ENCODE data around the gene PATJ. TPM values are rescaled to one million over a fixed set of nuclear protein-coding genes. Genes with fewer than 3 reads are reported as not detected.

PATJ gene
- polyA plus RNA-seq, 1 donor (not counting 4 experiments of a cell fraction or from before 2014, with no cell fraction given): 28.1 TPM

GRCh38 chr1:61973100-61973837 lies 231.0 kb downstream of the PATJ start:
- no peaks in the 10 kb centered on the region for H3K4me1 ChIP-seq (ENCODE audit: control insufficient read depth, extremely low read depth, insufficient read depth, low read length)
- no peaks in the 10 kb centered on the region for H3K9me1 ChIP-seq (ENCODE audit: control insufficient read depth, extremely low read depth, insufficient read depth, low read length)
- no peak overlapping the region for H2AFZ ChIP-seq (ENCODE audit: control insufficient read depth, low read length)
- H3K9me3 ChIP-seq (ENCODE audit: control insufficient read depth, low read depth, low read length): no peaks in the 10 kb centered on the region
- no peak overlapping the region for H3K27ac ChIP-seq (ENCODE audit: control insufficient read depth, insufficient read depth, low read length)
- DNase-seq (ENCODE audit: low read depth, low spot score): no peak
- H3K9ac ChIP-seq (ENCODE audit: control insufficient read depth, extremely low read depth, insufficient read depth, low read length): no peak overlapping the region
- H3K79me2 ChIP-seq (ENCODE audit: control insufficient read depth, insufficient read depth, low read length): no peaks in the 10 kb centered on the region
- no peak for TF ChIP-seq CTCF (optimal IDR thresholded peaks at IDR 0.05 in 1 of 3, IDR thresholded peaks at IDR 0.05 in 1 of 3, conservative IDR thresholded peaks at IDR 0.05 in 1 of 3; ENCODE audit: extremely low read depth in 1 of 3, insufficient read depth in 2 of 3, low read length in 3 of 3)
- no peak for TF ChIP-seq EZH2 (IDR thresholded peaks at IDR 0.05; ENCODE audit: low read length)
- H3K27me3 ChIP-seq (ENCODE audit: control insufficient read depth, extremely low read depth, insufficient read depth, low read length): no peaks in the 10 kb centered on the region
- H3K36me3 ChIP-seq (ENCODE audit: control insufficient read depth in 2 of 2, extremely low read depth in 1 of 2, insufficient read depth in 2 of 2, low read length in 2 of 2): peaks cover 0 to 5% of the 10 kb centered on the region in 2 experiments
- peak; percentile 67 for FAIRE-seq
- no peak overlapping the region for H3K4me3 ChIP-seq (ENCODE audit: control insufficient read depth in 2 of 3, extremely low read depth in 1 of 3, insufficient read depth in 2 of 3, low read depth in 1 of 3, low read length in 3 of 3)
- H4K20me1 ChIP-seq (ENCODE audit: control insufficient read depth, extremely low read depth, insufficient read depth, low read length): no peaks in the 10 kb centered on the region
- H3K4me2 ChIP-seq (ENCODE audit: control insufficient read depth, extremely low read depth, insufficient read depth, low read depth, low read length): no peak overlapping the region
- dilution Hi-C loops (cut with MboI; ENCODE audit: extremely low pct_ligation_motif_present, low sequenced_read_pairs): no loop called here

- Histone ChIP-seq H3K4me2 (ENCODE audit: control insufficient read depth, extremely low read depth, insufficient read depth, low read depth, low read length) (no peak overlapping the region), H3K36me3 (ENCODE audit: control insufficient read depth in 2 of 2, extremely low read depth in 1 of 2, insufficient read depth in 2 of 2, low read length in 2 of 2) (peaks cover 0 to 6% of the 10 kb centered on the region in 2 experiments), H3K27me3 (ENCODE audit: control insufficient read depth, extremely low read depth, insufficient read depth, low read length) (no peaks in the 10 kb centered on the region), H3K4me1 (ENCODE audit: control insufficient read depth, extremely low read depth, insufficient read depth, low read length) (no peaks in the 10 kb centered on the region), H2AFZ (ENCODE audit: control insufficient read depth, low read length) (no peak overlapping the region), H3K9ac (ENCODE audit: control insufficient read depth, extremely low read depth, insufficient read depth, low read length) (no peak overlapping the region), H3K27ac (ENCODE audit: control insufficient read depth, insufficient read depth, low read length) (no peak overlapping the region), H3K4me3 (ENCODE audit: control insufficient read depth in 2 of 3, extremely low read depth in 1 of 3, insufficient read depth in 2 of 3, low read depth in 1 of 3, low read length in 3 of 3) (no peak overlapping the region), H4K20me1 (ENCODE audit: control insufficient read depth, extremely low read depth, insufficient read depth, low read length) (no peaks in the 10 kb centered on the region), H3K79me2 (ENCODE audit: control insufficient read depth, insufficient read depth, low read length) (no peaks in the 10 kb centered on the region), H3K9me3 (ENCODE audit: control insufficient read depth, low read depth, low read length) (no peaks in the 10 kb centered on the region), H3K9me1 (ENCODE audit: control insufficient read depth, extremely low read depth, insufficient read depth, low read length) (no peaks in the 10 kb centered on the region)
- TF ChIP-seq CTCF (optimal IDR thresholded peaks at IDR 0.05 in 1 of 3, IDR thresholded peaks at IDR 0.05 in 1 of 3, conservative IDR thresholded peaks at IDR 0.05 in 1 of 3; ENCODE audit: extremely low read depth in 1 of 3, insufficient read depth in 2 of 3, low read length in 3 of 3) (no peak), EZH2 (IDR thresholded peaks at IDR 0.05; ENCODE audit: low read length) (no peak)
- no peak for DNase-seq (ENCODE audit: low read depth, low spot score)
- dilution Hi-C loops (cut with MboI; ENCODE audit: extremely low pct_ligation_motif_present, low sequenced_read_pairs): no loop called here
- FAIRE-seq: peak; percentile 52
Measured at GRCh38 chr1:61975638-61976037, 233.4 kb downstream of the PATJ start.

All from keratinocyte (primary cell).